ENCODE results near the gene TTLL5. TPM values are rescaled to one million over a fixed set of nuclear protein-coding genes. Genes with fewer than 3 reads are reported as not detected.

Gene TTLL5
- total RNA-seq, 1 experiment from 2014 or later, result 35.7 TPM

DNA sequence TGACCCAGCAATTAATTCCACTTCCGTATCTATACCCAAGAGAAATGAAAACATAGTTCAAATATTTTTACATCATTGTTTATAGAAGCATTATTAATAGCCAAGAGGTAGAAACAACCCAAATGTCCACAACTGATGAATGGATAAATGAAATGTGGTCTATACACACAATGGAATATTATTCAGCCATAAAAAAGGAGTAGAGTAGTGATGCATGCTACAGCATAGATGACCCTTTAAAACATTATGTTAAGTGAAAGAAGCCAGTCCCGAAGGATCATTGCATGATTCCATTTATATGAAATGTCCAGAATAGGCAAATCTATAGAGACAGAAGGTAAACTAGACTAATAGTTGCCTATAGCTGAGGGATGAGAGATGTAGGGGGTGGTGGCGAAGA is 291.4 kb downstream of the TTLL5 start:
- no peak overlapping the region for H3T11ph ChIP-seq (ENCODE audit: low read length)
- no peak overlapping the region for H3K56ac ChIP-seq (ENCODE audit: insufficient read length, low read depth, low read length)
- no peak overlapping the region for H3K18ac ChIP-seq (ENCODE audit: insufficient read length, low read depth, low read length)
- no peak overlapping the region for H3K4me2 ChIP-seq (ENCODE audit: insufficient read depth, insufficient read length, low read length)
- H3K4me1 ChIP-seq (ENCODE audit: insufficient read depth, low read length), result no peaks in the 10 kb centered on the region
- no peaks in the 10 kb centered on the region for H3K79me1 ChIP-seq (ENCODE audit: insufficient read depth, low read depth, low read length, poor library complexity, severe bottlenecking)
- no peak overlapping the region for H2BK5ac ChIP-seq (ENCODE audit: insufficient read length, low read length)
- H3K27me3 ChIP-seq (ENCODE audit: insufficient read depth, low read length), result no peaks in the 10 kb centered on the region
- no peak overlapping the region for H3K23ac ChIP-seq (ENCODE audit: insufficient read length, low read depth, low read length)
- TF ChIP-seq CTCF (conservative IDR thresholded peaks at IDR 0.05), result no peak
- no peak overlapping the region for H4K8ac ChIP-seq (replicated peaks; ENCODE audit: insufficient read length, low read depth, low read length)
- no peak overlapping the region for H4K5ac ChIP-seq (ENCODE audit: insufficient read length, low read depth, low read length)
- H3K9ac ChIP-seq (ENCODE audit: extremely low read depth, insufficient read length, low read length), result no peak overlapping the region
- Mint-ChIP-seq H3K27ac (no peak overlapping the region), H3K36me3 (ENCODE audit: insufficient read depth in 1 of 3, low read depth in 3 of 3) (peaks cover 6 to 10% (median 7%) of the 10 kb centered on the region in 3 experiments; a peak in 5 of 7 replicates), H3K4me1 (peaks cover 1 to 2% of the 10 kb centered on the region in 2 experiments), H3K27me3 (ENCODE audit: low read depth) (no peaks in the 10 kb centered on the region), H3K4me3 (no peak overlapping the region), H3K9me3 (no peaks in the 10 kb centered on the region)
- DNase-seq, result no peak
- H2BK20ac ChIP-seq (ENCODE audit: low read depth, low read length, poor library complexity, severe bottlenecking), result no peak overlapping the region
- H3K23me2 ChIP-seq (ENCODE audit: insufficient read length, low read depth, low read length, poor library complexity, severe bottlenecking), result no peaks in the 10 kb centered on the region
- H2AK5ac ChIP-seq (ENCODE audit: insufficient read length, low read length), result no peak overlapping the region
- H3K9me3 ChIP-seq (ENCODE audit: control insufficient read depth, low read depth, low read length), result no peaks in the 10 kb centered on the region
- WGBS (ENCODE audit: extremely low coverage, insufficient read length, low lambda C conversion rate), result no CpG with 5 or more reads among the region's 3 CpGs
- no peak overlapping the region for H2AFZ ChIP-seq (ENCODE audit: low read length)
- H4K91ac ChIP-seq (ENCODE audit: insufficient read length, low read depth, low read length), result no peak overlapping the region
- no peak overlapping the region for H2BK15ac ChIP-seq (ENCODE audit: low read depth, low read length)
- H4K20me1 ChIP-seq (ENCODE audit: control insufficient read depth, insufficient read depth, insufficient read length), result no peaks in the 10 kb centered on the region
- H3K27ac ChIP-seq (ENCODE audit: insufficient read length, low read depth, low read length), result no peak overlapping the region
- no peaks in the 10 kb centered on the region for H3K79me2 ChIP-seq (ENCODE audit: insufficient read depth, low read length)
- H3K14ac ChIP-seq (ENCODE audit: insufficient read depth, low read length), result no peak overlapping the region
- H3K4ac ChIP-seq (ENCODE audit: low read depth, low read length), result no peak overlapping the region
- H2BK120ac ChIP-seq (ENCODE audit: low read depth, low read length, poor library complexity, severe bottlenecking), result no peak overlapping the region
- H2BK12ac ChIP-seq (ENCODE audit: insufficient read length, low read depth, low read length), result no peak overlapping the region
